Transverse colon (tissue), 4 donors: ENCODE measurements around the gene MCIDAS. TPM values are rescaled to one million over a fixed set of nuclear protein-coding genes. Genes with fewer than 3 reads are reported as not detected.

Experiments used
- DNase-seq: peaks from one replicate; pipeline ENCODE4 v3.0.0-alpha.2; 2019
- H3K27ac ChIP-seq, 4 donors: fragments of 200-600 bp; sonication (generic); 2 replicates each; pipeline ENCODE4 v1.5.1; 2016 to 2018; ENCODE audit warnings: inconsistent platforms in 4 of 4
- H3K27me3 ChIP-seq: fragments of 200-600 bp; sonication (generic); 2 replicates; pipeline ENCODE4 v1.5.1; 2017; ENCODE audit warnings: inconsistent platforms
- H3K36me3 ChIP-seq, 4 donors: fragments of 200-600 bp; sonication (generic); 2 replicates each; pipeline ENCODE4 v1.5.1; 2017 to 2019; ENCODE audit warnings: inconsistent platforms in 4 of 4
- H3K4me1 ChIP-seq, 4 donors: fragments of 200-600 bp; sonication (generic); 2 replicates each; pipeline ENCODE4 v1.5.1; 2017 to 2020; ENCODE audit warnings: inconsistent platforms in 4 of 4
- H3K4me3 ChIP-seq, 4 donors: fragments of 200-600 bp; sonication (generic); 1 replicate in 1 of 4; 2 replicates in 3 of 4; pipeline versions ENCODE4 v1.5.1 to v1.6.1; 2017 to 2019; ENCODE audit warnings: inconsistent platforms in 4 of 4
- H3K9me3 ChIP-seq, 2 donors: fragments of 200-600 bp; sonication (generic); 2 replicates each; pipeline ENCODE4 v1.5.1; 2017 to 2019; ENCODE audit warnings: inconsistent platforms in 2 of 2
- EP300 ChIP-seq: sonication (generic); formaldehyde crosslinking; IDR thresholded peaks from one replicate; pipeline ENCODE4 v1.6.1; 2017; ENCODE audit warnings: antibody characterized with exemption, low read depth
- POLR2A ChIP-seq: fragments of 450-650 bp; IDR thresholded peaks from one replicate; pipeline ENCODE4 v1.6.1; 2016; ENCODE audit warnings: antibody characterized with exemption, mild to moderate bottlenecking, moderate library complexity
- POLR2AphosphoS5 ChIP-seq, 3 donors: sonication (generic); formaldehyde crosslinking; IDR thresholded peaks; one replicate each; pipeline ENCODE4 v1.6.1; 2016; ENCODE audit warnings: antibody characterized with exemption in 3 of 3
- WGBS, 2 donors: methylation state at CpG; one replicate each; pipeline ENCODE4 v1.1.5; 2018; ENCODE audit warnings: low coverage in 1 of 2; 5-methylcytosine and 5-hydroxymethylcytosine counted together
- in situ Hi-C, 4 donors: fragments of 200-750 bp; cut with MboI; loops; one replicate each; pipeline versions ENCODE4 v1.15.0 to v1.15.1; 2017; ENCODE audit warnings: low sequenced_read_pairs in 3 of 4, low pct_ligation_motif_present in 1 of 4, low pct_unique_long_range_greater_than_20kb in 1 of 4
- intact Hi-C: fragments of 100-400 bp; cut with DNase I; formaldehyde crosslinking; loops from one replicate; pipeline ENCODE4 v1.15.1; 2023; ENCODE audit warnings: low total_unique reads
- total RNA-seq, 4 donors: library from RNA; depleted of rRNA; stranded (reverse); fragments of >200 nt; gene quantifications; one replicate each; pipeline ENCODE4 v1.1.0, GENCODE V29; 2016
- TF ChIP-seq, protein P1 (sequence below), 5 experiments: fragments of 200-600 bp in 3 of 5; fragments of 450-650 bp in 2 of 5; sonication (generic) in 3 of 5; IDR thresholded peaks; 1 replicate in 2 of 5; 2 replicates in 3 of 5; pipeline ENCODE4 v1.5.1; 2016 to 2017; ENCODE audit warnings: antibody characterized with exemption in 5 of 5, inconsistent platforms in 3 of 5, mild to moderate bottlenecking in 2 of 5, moderate library complexity in 1 of 5

MCIDAS gene
- total RNA-seq, 4 donors from 2014 or later: 0.95 TPM; not detected in 3

DNA sequence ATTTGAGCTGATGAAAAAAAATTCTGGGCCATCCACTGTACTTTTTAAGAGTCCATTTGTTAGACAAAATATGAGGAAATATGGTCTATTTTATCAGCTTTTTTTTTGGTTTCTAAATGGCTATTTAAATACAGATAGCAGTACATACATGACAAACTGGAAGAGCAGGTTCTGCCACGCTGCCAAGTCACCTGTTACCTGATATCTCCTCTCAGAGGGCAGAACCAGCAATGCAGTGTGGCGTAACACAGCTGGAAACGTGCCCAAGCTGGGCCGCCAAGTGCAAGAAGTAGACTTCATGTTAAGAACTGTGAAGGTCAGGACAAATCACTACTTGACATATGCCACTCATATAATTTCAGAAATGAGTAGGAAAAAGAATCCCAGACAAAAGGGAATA is 8.1 kb downstream of the MCIDAS start:
- Histone ChIP-seq H3K4me1 (peaks cover 7 to 23% (median 17%) of the 10 kb centered on the region in 4 donors), H3K36me3 (no peaks in the 10 kb centered on the region), H3K27me3 (peaks cover 60% of the 10 kb centered on the region), H3K9me3 (no peaks in the 10 kb centered on the region), H3K4me3 (no peak overlapping the region), H3K27ac (no peak overlapping the region)
- in situ Hi-C loops (no loop called here), intact Hi-C loops (no loop called here)
- WGBS, 2 donors: 36 to 74% methylated on average over 3 to 4 of the region's 4 CpGs
- DNase-seq: peak; percentile 89
- TF ChIP-seq, protein P1, sequence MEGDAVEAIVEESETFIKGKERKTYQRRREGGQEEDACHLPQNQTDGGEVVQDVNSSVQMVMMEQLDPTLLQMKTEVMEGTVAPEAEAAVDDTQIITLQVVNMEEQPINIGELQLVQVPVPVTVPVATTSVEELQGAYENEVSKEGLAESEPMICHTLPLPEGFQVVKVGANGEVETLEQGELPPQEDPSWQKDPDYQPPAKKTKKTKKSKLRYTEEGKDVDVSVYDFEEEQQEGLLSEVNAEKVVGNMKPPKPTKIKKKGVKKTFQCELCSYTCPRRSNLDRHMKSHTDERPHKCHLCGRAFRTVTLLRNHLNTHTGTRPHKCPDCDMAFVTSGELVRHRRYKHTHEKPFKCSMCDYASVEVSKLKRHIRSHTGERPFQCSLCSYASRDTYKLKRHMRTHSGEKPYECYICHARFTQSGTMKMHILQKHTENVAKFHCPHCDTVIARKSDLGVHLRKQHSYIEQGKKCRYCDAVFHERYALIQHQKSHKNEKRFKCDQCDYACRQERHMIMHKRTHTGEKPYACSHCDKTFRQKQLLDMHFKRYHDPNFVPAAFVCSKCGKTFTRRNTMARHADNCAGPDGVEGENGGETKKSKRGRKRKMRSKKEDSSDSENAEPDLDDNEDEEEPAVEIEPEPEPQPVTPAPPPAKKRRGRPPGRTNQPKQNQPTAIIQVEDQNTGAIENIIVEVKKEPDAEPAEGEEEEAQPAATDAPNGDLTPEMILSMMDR (IDR thresholded peaks at IDR 0.05): no peak
- TF ChIP-seq POLR2AphosphoS5 (IDR thresholded peaks at IDR 0.05): peak in 2 of 3 donors; percentile 30 to 60

DNA sequence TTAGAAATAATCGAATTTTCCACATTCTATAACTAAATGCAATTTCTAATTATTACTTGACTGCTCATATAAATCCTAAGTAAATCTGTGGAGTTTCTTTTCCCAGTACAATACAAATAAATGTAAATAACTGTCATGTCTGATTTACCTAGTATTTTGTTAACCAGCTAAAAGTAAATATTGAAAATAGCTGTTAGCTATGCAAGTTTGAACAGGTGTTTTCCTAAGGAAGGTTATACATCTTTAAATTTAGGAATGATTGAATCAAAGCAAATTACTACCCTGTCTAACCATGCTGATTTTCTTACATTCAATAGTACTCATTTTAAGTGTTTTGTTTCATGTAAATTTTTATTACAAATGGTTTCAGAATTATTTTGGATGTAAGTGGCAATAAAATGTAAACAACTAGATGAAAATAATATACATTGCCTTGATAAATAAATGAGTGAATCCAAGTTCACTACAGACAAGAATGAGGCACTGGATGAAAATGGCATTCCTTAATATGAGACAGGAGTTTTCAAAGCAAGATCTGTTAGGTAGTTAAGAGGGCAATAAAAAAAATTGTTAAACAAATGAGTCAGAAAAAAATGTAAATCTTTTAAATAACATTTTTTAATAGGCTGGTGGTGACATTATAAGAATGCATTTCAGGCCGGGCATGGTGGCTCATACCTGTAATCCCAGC is 15.8 kb downstream of the MCIDAS start:
- in situ Hi-C loops (no loop called here), intact Hi-C loops (no loop called here)
- DNase-seq: no peak
- no peaks in the 10 kb centered on the region for H3K9me3 ChIP-seq
- no peak overlapping the region for H3K4me3 ChIP-seq
- H3K36me3 ChIP-seq: no peaks in the 10 kb centered on the region
- H3K27ac ChIP-seq: no peak overlapping the region
- TF ChIP-seq POLR2AphosphoS5 (IDR thresholded peaks at IDR 0.05) (no peak), POLR2A (no peak), EP300 (no peak)
- TF ChIP-seq, protein P1 (IDR thresholded peaks at IDR 0.05): no peak
- no peaks in the 10 kb centered on the region for H3K4me1 ChIP-seq
- H3K27me3 ChIP-seq: peaks cover 15% of the 10 kb centered on the region
- WGBS, 2 donors: 65 to 67% methylated on average over 1 to 2 of the region's 2 CpGs

DNA sequence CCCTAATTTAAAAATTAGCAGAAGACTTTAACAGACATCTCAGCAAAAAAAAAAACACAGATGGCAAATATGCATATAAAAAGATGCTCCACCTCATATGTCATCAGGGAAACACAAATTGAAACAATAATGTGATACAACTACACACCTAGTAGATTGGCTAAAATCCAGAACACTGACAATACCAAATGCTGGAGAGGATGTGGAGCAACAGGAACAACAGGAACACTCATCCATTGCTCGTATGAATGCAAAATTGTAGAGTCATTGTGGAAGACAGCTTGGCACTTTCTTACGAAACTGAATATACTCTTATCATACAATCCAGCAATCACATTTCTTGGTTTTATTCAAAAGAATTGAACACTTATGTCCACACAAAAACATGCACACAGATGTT is 22.1 kb downstream of the MCIDAS start:
- no peak overlapping the region for H3K4me3 ChIP-seq
- no peak for DNase-seq
- H3K4me1 ChIP-seq: no peaks in the 10 kb centered on the region
- peaks cover 39% of the 10 kb centered on the region for H3K27me3 ChIP-seq
- no peaks in the 10 kb centered on the region for H3K36me3 ChIP-seq
- WGBS, 2 donors: 34 to 50% methylated on average over 2 of the region's 2 CpGs
- H3K27ac ChIP-seq: no peak overlapping the region
- intact Hi-C loops (no loop called here), in situ Hi-C loops (no loop called here)
- no peak for TF ChIP-seq POLR2A
- TF ChIP-seq, protein P1 (IDR thresholded peaks at IDR 0.05): no peak
- no peak for TF ChIP-seq EP300
- no peak for TF ChIP-seq POLR2AphosphoS5 (IDR thresholded peaks at IDR 0.05)
- H3K9me3 ChIP-seq: no peaks in the 10 kb centered on the region

DNA sequence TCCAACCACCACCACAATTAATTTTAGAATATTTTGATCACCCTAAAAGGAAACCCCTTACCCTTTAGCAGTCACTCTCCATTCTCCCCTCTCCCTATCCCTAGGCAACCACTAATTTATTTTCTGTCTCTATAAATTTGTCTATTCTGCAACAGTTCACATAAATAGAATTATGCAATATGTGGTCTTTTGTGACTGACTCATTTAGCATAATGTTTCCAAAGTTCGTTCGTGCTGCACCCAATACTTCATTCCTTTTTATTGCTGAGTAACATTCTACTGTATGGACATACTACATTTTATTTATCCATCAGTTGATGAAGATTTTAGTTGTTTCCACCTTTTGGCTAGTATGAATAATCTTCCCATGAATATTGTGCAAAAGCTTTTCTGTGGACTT is 36.0 kb downstream of the MCIDAS start:
- no peak for DNase-seq
- no peak overlapping the region for H3K4me3 ChIP-seq
- no peaks in the 10 kb centered on the region for H3K9me3 ChIP-seq
- H3K36me3 ChIP-seq: no peaks in the 10 kb centered on the region
- in situ Hi-C loops (no loop called here), intact Hi-C loops (no loop called here)
- TF ChIP-seq POLR2AphosphoS5 (IDR thresholded peaks at IDR 0.05): no peak
- TF ChIP-seq, protein P1 (IDR thresholded peaks at IDR 0.05): no peak
- no peak for TF ChIP-seq POLR2A
- TF ChIP-seq EP300: no peak
- no peaks in the 10 kb centered on the region for H3K4me1 ChIP-seq
- peaks cover 90% of the 10 kb centered on the region for H3K27me3 ChIP-seq
- H3K27ac ChIP-seq: no peak overlapping the region
- WGBS, 2 donors: 61 to 69% methylated on average over 2 of the region's 2 CpGs
